ENCODE results near the gene C11orf24.
"Not testable (repeated sequence)": the region's sequence is repeated elsewhere in the genome, so short reads cannot be mapped to it uniquely, and the experiment has no call there.

C11orf24 gene

GRCh38 chr11:68300076-68300830 is 28.5 kb upstream of the C11orf24 start:
- no peak overlapping the region for H3K27ac ChIP-seq
- DNase-seq (ENCODE audit: low read depth, low spot score), result no peak

GRCh38 chr11:68299517-68299879 is 27.7 kb upstream of the C11orf24 start:
- not testable (repeated sequence) for H3K27ac ChIP-seq; DNase-seq (ENCODE audit: low read depth, low spot score)

- no peak for DNase-seq (ENCODE audit: low read depth, low spot score)
- no peak overlapping the region for H3K27ac ChIP-seq
Measured at GRCh38 chr11:68298659-68299516, 27.1 kb upstream of the C11orf24 start.

- no peak for DNase-seq (ENCODE audit: low read depth, low spot score)
- no peak overlapping the region for H3K27ac ChIP-seq
Measured at GRCh38 chr11:68297812-68298658, 26.3 kb upstream of the C11orf24 start.

- no peak overlapping the region for H3K27ac ChIP-seq
- no peak for DNase-seq (ENCODE audit: low read depth, low spot score)
Measured at GRCh38 chr11:68297494-68297811, 25.7 kb upstream of the C11orf24 start.

GRCh38 chr11:68297052-68297378 is 25.2 kb upstream of the C11orf24 start:
- DNase-seq (ENCODE audit: low read depth, low spot score), result no peak
- H3K27ac ChIP-seq, result no peak overlapping the region

GRCh38 chr11:68296344-68297051 is 24.7 kb upstream of the C11orf24 start:
- no peak overlapping the region for H3K27ac ChIP-seq
- DNase-seq (ENCODE audit: low read depth, low spot score), result no peak

- H3K27ac ChIP-seq, result no peak overlapping the region
- DNase-seq (ENCODE audit: low read depth, low spot score), result no peak
Measured at GRCh38 chr11:68295940-68296339, 24.2 kb upstream of the C11orf24 start.

GRCh38 chr11:68295271-68295670 is 23.5 kb upstream of the C11orf24 start:
- H3K27ac ChIP-seq, result no peak overlapping the region
- no peak for DNase-seq (ENCODE audit: low read depth, low spot score)

GRCh38 chr11:68293708-68294107 is 21.9 kb upstream of the C11orf24 start:
- no peak overlapping the region for H3K27ac ChIP-seq
- DNase-seq (ENCODE audit: low read depth, low spot score), result no peak

- no peak overlapping the region for H3K27ac ChIP-seq
Measured at GRCh38 chr11:68289456-68289855, 17.7 kb upstream of the C11orf24 start.

GRCh38 chr11:68287419-68287818 is 15.6 kb upstream of the C11orf24 start:
- no peak overlapping the region for H3K27ac ChIP-seq
- DNase-seq (ENCODE audit: low read depth, low spot score), result no peak

More at GRCh38 chr11:68289456-68289855, 17.7 kb upstream of the C11orf24 start:
- no peak for DNase-seq (ENCODE audit: low read depth, low spot score)

- DNase-seq (ENCODE audit: low read depth, low spot score); H3K27ac ChIP-seq: not testable (repeated sequence)
Measured at GRCh38 chr11:68284588-68284987, 12.8 kb upstream of the C11orf24 start.

GRCh38 chr11:68282861-68283230 is 11.1 kb upstream of the C11orf24 start:
- no peak for DNase-seq (ENCODE audit: low read depth, low spot score)
- no peak overlapping the region for H3K27ac ChIP-seq

- DNase-seq (ENCODE audit: low read depth, low spot score), result no peak
- peak overlapping the region; percentile 41 for H3K27ac ChIP-seq
Measured at GRCh38 chr11:68282141-68282860, 10.5 kb upstream of the C11orf24 start.

- no peak for DNase-seq (ENCODE audit: low read depth, low spot score)
- no peak overlapping the region for H3K27ac ChIP-seq
Measured at GRCh38 chr11:68279676-68280075, 7.9 kb upstream of the C11orf24 start.

GRCh38 chr11:68276861-68277260 is 5.1 kb upstream of the C11orf24 start:
- H3K27ac ChIP-seq, result no peak overlapping the region
- DNase-seq (ENCODE audit: low read depth, low spot score), result no peak

GRCh38 chr11:68275721-68276507 is 4.1 kb upstream of the C11orf24 start:
- H3K27ac ChIP-seq, result no peak overlapping the region
- DNase-seq (ENCODE audit: low read depth, low spot score), result no peak

GRCh38 chr11:68274306-68274705 is 2.5 kb upstream of the C11orf24 start:
- H3K27ac ChIP-seq, result no peak overlapping the region
- DNase-seq (ENCODE audit: low read depth, low spot score), result no peak
